GM19035 (cell line): ENCODE data around the gene PRKCI.
"Not testable (repeated sequence)": the region's sequence is repeated elsewhere in the genome, so short reads cannot be mapped to it uniquely, and the experiment has no call there.

Source experiments
- ATAC-seq: cut with Tn5 transposase; IDR thresholded peaks from one replicate; pipeline ENCODE4 v1.9.1; 2021; ENCODE audit not compliant: unreplicated experiment

The PRKCI gene

DNA sequence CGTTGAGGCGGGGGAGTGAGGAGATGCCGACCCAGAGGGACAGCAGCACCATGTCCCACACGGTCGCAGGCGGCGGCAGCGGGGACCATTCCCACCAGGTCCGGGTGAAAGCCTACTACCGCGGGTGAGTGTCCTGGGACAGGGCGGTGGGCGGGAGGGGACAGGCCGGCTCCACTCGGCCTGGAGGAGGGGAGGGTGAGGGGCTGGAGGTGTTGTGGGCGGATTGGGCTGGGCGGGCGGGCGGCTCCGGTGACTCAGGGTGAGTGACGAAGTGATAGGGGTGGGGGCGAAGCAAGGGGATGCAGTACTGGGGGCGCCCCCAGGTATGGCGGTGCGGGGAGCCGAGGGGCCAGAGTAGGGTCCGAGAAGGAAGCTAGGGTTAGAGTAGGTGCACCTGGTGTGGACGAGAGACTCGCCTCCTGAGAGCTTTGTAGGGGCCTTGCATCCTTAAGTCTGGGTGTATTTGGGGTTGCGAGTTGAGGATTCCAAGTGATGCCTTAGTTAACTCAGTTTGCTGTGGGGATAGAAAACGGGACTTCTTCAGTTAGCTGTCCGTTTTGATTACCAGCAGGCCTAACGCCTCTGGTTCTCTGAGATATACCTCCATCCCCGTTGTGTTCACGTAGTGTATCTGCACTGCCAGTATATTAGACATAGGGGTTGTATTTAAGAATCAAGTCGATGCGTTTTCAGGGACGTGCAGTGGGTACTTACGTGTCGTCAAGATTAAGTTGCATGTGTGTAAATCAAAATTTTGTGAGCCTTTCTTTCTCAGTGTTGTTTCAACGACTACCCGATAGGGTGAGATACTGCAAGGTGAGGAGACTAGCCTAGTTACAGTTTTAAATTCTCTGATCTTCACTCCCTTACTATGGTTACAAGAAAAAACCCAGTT, 670 bp downstream of the PRKCI start:
- ATAC-seq: peak; percentile 18

- no peak for ATAC-seq
Measured at GRCh38 chr3:170225166-170225565, 2.9 kb downstream of the PRKCI start.

- no peak for ATAC-seq
Measured at GRCh38 chr3:170226426-170226960, 4.3 kb downstream of the PRKCI start.

- no peak for ATAC-seq
Measured at GRCh38 chr3:170228093-170228766, 6.0 kb downstream of the PRKCI start.

- no peak for ATAC-seq
Measured at GRCh38 chr3:170232266-170232665, 10.0 kb downstream of the PRKCI start.

DNA sequence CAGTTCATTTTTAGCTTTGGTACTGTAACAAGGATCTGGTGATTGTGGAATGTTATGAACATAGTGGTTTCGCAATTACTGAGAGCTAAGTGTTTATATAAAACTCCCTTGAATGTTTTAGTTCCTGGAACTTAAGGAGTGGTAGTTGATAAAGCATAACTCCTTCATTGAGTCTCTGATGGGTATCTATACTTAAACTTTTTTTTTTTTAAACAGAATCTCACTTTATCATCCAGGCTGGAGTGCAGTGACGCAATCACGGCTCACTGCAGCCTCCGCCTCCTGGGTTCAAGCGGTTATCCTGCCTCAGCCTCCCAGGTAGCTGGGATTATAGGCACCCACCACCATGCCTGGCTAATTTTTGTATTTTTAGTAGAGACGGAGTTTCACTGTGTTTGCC, 11.3 kb downstream of the PRKCI start:
- ATAC-seq: no peak

GRCh38 chr3:170240142-170240541, 17.9 kb downstream of the PRKCI start:
- no peak for ATAC-seq

DNA sequence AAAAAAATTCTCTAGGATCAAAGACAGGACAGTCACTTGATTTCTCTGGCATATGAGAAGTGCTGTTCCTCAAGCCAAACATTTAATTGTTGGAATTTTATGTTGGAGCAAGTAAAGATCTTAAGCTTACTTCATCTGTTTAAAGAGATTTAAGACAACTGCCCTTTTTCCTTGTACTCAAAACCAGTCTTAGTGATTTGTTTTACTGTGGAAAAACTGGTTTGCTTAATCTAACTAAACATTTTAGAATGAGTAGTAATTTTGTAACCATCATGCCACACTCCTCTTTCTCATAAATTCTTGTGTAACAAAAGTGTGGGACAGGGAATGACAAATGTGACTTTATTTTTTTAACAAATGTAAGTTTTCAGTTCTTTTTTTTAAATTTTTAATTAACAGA, 18.4 kb downstream of the PRKCI start:
- ATAC-seq: no peak

DNA sequence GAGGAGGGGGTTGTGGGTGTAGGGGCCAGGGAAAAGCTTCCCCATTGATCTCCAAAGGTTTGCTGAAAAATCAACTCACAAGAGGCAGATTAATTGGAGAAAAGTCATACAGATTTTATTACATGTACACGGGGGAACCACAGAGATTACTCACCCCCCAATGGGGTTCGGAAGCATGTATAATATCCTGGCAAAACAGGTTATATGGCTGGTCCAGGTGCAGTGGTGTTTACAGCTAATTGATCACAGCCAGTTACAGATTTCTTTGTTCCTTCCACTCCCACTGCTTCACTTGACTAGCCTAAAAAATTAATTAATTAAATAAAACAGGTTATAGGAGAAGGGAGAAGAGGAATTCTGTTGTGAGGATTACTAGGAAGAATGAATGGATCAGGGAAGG, 22.4 kb downstream of the PRKCI start:
- no peak for ATAC-seq

DNA sequence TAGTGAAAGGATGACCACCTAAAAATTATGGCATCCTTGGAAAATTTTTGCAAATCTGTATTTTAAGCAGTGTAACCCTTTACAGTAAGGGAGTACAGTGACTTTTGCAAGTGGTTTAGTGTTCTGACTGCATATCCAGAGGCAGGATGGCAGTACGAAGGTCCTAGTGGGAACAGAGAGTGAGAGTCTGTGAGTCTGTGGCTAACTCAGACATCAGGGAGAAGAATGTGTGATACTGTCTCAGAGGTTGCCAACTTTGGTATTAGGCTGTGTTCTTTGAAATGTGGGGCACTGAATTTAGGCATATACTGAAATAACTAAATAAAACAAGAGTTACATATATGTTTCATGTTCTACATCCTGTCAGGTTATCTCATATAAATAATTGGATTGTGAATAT, 25.7 kb downstream of the PRKCI start:
- no peak for ATAC-seq

DNA sequence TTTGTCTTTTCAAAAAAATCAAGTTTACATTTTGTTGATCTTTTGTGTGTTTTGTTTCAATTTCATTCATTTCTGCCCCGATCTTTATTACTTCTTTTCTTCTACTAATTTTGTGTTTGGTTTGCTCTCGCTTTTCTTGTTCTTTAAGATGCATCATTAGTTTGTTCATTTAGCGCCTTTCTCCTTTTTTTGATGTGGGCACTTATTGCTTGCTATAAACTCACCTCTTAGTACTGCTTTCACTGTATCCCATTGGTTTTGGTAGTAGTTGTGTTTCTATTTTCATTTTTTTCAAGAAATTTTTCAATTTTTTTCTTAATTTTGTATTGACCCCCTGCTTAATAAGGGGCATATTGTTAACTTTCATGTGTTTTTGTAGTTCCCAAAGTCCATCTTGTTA, 34.4 kb downstream of the PRKCI start:
- no peak for ATAC-seq

GRCh38 chr3:170257145-170257544, 34.9 kb downstream of the PRKCI start:
- peak; percentile 62 for ATAC-seq

DNA sequence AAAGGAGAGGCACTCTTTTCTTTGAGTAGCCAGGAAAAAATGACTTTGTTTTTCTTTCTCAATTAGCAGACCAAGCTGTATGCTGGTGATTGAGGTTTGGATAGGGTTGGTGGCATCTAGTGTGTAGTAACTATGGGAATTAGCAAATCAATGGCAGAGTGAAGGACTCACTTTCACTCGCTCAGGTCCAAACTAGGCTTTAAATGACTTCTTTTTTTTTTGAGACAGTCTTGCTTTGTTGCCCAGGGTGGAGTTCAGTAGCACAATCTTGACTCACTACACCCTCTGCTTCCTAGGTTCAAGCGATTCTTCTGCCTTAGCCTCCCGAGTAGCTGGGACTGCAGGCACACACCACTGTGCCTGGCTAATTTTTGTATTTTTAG, 35.9 kb downstream of the PRKCI start:
- ATAC-seq: no peak

DNA sequence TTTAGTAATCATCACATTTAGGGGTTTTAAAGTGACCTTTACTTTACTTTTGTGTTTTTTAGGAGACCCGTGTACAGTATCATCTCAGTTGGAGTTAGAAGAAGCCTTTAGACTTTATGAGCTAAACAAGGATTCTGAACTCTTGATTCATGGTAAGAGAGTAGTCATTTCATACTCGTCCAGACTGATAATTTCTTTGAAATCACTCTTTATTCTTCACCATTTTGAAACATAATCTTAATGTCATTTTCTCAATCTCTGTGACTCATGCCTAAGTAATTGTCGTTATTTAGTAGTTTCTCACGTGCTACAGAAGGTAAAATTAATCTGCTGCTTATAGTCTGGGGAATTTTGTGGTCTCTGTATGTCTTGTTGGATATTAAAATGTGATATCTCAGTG, 37.7 kb downstream of the PRKCI start:
- no peak for ATAC-seq

GRCh38 chr3:170267793-170268192, 45.6 kb downstream of the PRKCI start:
- ATAC-seq: no peak

GRCh38 chr3:170269673-170270254, 47.5 kb downstream of the PRKCI start:
- not testable (repeated sequence) for ATAC-seq

GRCh38 chr3:170270282-170270881, 48.2 kb downstream of the PRKCI start:
- no peak for ATAC-seq

DNA sequence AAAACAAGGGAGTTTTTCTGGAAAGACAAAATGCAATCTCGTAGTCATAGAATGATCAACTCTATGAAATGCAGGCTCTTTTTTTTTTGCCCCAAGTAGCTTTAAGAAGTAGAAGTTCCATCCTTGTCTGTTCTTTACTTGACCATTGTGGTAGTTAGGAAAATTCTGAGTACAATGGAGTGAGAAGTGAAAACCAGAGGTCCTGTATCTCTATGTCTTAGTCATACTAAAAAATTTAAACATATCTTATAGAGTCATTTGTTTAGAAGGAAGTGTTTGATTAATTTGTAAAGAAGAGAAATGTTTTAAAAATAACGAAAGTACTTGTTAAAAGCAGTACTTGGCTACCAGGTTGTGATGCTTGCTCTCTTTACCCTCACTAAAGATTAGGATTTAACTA, 52.4 kb downstream of the PRKCI start:
- no peak for ATAC-seq

DNA sequence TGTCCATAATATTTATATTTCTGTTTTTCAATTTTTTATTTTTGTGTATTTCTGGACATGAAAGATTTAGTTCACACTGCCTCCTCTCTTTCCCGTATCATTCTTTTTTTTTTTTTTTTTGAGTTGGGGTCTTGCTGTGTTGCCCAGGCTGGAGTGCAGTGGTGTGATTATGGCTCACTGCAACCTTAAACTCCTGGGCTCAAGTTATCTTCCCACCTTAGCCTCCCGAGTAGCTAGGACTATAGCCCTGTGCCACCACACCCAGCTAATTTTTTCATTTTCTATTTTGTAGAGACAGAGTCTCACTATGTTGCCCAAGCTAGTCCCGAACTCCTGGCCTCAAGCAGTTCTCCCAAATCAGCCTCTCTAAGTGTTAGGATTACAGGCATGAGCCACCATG, 53.6 kb downstream of the PRKCI start:
- ATAC-seq: no peak

GRCh38 chr3:170277311-170277710, 55.1 kb downstream of the PRKCI start:
- not testable (repeated sequence) for ATAC-seq

DNA sequence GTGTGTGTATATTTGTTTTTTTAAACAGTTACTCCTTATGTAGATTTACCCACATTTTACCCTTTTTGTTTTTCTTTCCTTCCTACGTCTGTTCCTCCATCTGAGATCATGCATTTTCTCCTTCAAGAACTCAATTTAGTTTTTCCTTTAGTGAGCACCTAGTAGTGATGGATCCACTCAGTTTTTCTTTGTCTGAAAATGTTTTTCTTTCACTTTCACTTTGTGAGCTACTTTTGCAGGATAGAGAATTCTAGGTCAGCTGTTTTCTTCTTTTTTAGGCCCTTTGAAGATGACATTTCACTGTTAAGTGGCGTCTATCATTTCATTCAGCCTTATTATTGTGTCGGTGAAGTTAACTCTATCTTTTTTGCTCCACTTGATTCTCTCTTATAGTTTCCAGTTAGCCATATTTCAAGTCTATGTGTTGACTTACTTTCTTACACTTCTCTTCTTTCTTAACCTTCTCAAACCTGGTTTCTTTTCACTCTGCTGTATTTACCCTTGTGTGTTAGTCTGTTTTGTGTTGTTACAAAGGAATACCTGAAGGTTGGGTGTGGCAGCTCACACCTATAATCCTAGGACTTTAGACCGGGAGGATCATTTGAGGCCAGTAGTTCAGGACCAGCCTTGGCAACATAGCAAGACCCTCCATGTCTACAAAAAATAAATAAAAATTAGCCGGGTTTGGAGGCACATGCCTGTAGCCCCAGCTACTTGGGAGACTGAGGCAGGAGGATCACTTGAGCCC, 55.8 kb downstream of the PRKCI start:
- no peak for ATAC-seq
